GM19455 (cell line): ENCODE measurements around the gene KDM6B.

Source experiments
- ATAC-seq: cut with Tn5 transposase; IDR thresholded peaks from one replicate; pipeline ENCODE4 v1.9.1; 2021; ENCODE audit not compliant: unreplicated experiment

The KDM6B gene

GRCh38 chr17:7839190-7839875, 5.3 kb downstream of the KDM6B start:
- no peak for ATAC-seq

- no peak for ATAC-seq
Measured at GRCh38 chr17:7839876-7840261, 5.9 kb downstream of the KDM6B start.

- no peak for ATAC-seq
Measured at GRCh38 chr17:7840441-7840840, 6.4 kb downstream of the KDM6B start.

GRCh38 chr17:7840875-7841274, 6.9 kb downstream of the KDM6B start:
- ATAC-seq, result no peak

GRCh38 chr17:7841396-7841914, 7.4 kb downstream of the KDM6B start:
- ATAC-seq, result peak; percentile 8

GRCh38 chr17:7841915-7842379, 7.9 kb downstream of the KDM6B start:
- peak; percentile 12 for ATAC-seq

GRCh38 chr17:7842380-7843256, 8.6 kb downstream of the KDM6B start:
- ATAC-seq, result peak; percentile 28

GRCh38 chr17:7843257-7843535, 9.2 kb downstream of the KDM6B start:
- no peak for ATAC-seq

GRCh38 chr17:7843536-7844291, 9.7 kb downstream of the KDM6B start:
- ATAC-seq, result no peak

GRCh38 chr17:7844292-7845154, 10.5 kb downstream of the KDM6B start:
- ATAC-seq, result peak; percentile 54

- ATAC-seq, result no peak
Measured at GRCh38 chr17:7845359-7846062, 11.5 kb downstream of the KDM6B start.

- ATAC-seq, result no peak
Measured at GRCh38 chr17:7846063-7846735, 12.2 kb downstream of the KDM6B start.

GRCh38 chr17:7846765-7847661, 13.0 kb downstream of the KDM6B start:
- ATAC-seq, result no peak

- no peak for ATAC-seq
Measured at GRCh38 chr17:7848131-7848579, 14.1 kb downstream of the KDM6B start.

- no peak for ATAC-seq
Measured at GRCh38 chr17:7848739-7849129, 14.7 kb downstream of the KDM6B start.

- no peak for ATAC-seq
Measured at GRCh38 chr17:7849130-7849750, 15.2 kb downstream of the KDM6B start.

- ATAC-seq, result no peak
Measured at GRCh38 chr17:7849751-7850504, 15.9 kb downstream of the KDM6B start.
